Left forelimb (tissue), 1 donor: ENCODE results near the gene ACOT7.

Experiments used
- DNase-seq: peaks from one replicate; pipeline ENCODE4 v3.0.0-alpha.2; 2018; ENCODE audit warnings: low spot score

Gene ACOT7

DNA sequence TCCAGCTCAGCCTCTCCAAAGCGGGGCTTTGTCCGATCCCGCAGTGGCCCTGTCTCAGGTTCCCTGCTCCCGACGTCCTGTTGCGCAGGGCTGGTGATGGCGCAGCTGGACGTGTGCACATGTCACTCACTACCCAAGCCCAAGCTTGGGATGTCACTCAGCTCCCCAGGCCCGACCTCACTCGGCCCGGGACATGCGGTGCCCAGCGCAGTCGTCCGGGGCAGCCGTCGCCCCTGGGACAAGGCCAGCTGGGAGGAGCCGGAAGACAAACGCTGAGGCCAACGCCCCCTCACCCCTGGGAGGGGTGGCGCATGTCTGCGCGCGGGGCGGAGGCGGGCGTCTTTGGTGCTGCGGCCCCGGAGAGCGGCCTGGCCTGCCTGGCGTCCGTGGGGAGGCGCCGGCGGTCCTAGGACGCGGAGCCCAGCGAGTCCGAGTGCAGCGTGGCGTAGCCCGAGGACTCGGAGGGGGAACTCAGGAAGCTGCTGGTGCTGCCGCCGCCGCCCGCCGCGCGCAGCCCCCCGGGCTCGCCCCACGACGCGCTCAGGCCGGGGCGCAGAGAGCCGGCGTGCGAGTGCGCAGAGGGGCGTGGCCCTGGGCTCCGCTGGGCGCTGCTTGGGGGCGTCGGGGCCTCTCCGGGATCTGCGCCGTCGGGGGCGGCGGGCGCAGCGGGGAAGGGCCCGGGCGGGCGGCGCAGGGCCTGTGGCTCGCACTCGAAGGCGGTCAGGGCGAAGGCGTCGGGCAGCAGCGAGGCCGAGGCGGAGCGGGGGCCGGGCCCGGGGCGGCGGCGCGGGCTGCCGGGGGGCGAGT lies 144.4 kb downstream of the ACOT7 start:
- no peak for DNase-seq

DNA sequence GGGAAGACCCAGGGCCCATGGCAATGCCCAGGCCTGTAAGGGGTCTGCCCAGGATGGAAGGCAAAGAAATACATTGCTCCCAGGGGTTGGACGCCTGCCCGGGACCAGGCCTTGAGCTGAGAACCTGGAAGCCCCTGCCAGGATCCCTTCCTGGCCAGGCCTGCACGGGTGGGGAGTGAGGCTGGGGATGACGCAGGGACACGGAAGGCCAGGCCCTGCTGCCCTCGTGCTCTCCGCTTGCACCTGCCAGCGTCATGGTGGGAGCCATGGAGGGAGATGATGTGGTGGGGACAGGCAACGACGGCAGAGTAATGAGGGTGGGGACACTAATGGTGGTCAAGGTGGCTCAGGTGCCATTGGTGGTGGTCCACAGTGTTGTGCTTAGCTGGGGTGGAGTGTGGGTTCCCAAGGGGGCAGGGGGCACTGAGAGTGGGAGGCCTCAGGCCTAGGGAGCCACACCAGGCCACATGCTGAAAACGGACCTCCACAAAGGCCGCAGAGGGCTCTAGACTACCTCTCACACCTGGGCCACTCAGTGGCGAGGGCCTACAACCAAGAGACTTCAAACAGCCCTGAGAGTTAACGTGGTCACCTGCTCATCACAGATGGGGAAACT lies 145.3 kb downstream of the ACOT7 start:
- DNase-seq: no peak

DNA sequence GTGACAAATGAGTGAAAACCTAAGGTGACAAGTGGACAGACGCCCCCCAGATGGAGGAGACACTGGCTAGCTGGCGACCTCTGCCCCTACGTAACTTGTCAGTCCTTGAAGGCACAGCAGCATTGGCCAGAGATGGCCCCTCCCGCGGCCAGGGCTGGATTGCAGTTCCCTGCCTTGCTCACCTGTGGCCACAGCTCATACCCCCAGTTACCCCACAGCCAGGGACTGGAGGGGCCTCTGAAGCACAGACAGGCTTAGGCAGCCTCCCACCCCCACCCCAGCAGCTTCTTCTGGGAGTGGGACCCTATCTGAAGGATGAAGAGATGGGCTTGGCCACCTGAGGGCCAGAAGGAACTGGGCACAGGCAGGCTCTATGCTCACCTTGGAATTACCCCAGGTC lies 145.9 kb downstream of the ACOT7 start:
- no peak for DNase-seq

DNA sequence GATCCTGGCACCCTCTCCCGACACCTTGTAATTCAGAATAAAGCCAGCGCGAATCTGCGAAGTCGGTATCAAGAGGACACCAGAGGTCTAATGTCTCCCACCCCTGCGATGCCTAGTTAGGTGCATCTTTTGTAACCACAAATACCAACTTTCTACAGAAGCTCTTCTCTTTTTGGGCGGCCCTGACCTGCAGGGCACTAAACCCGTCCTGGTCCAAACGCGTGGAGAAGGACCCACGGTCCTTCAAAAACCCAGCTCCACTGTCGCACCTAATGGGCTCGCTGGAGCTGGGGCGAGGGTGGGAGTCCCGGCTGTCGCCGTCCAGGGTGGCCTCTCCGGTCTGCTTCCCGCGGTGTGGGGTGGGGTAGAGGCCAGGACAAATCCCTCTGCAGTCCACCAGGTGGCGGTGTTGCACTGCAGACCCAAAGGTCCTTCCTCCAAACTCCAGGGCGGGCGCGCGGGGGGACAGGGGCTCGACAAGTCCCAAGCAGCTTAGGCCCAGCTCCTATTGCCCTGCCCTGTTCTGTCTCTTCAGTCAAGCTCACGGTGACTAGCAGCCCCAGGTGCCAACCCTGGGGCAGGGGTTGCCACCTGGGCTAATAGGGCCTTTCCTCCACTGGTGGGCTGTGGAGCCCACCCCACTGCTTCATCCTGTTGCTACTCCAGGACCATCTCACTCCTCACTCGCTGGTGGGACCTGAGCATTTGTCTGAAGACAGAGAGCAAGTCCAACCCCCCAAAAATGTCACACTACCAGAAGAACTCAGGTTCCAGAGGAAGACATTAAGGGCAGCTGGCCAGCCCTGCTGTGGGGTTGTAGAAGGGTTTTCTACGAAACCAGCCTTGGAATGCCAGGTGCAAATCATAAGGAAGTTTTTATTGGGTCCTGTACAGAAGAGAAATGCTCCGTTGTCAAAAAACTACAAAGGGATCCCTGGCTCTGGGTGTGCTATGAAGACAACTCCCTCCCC lies 146.8 kb downstream of the ACOT7 start:
- peak; percentile 89 for DNase-seq

DNA sequence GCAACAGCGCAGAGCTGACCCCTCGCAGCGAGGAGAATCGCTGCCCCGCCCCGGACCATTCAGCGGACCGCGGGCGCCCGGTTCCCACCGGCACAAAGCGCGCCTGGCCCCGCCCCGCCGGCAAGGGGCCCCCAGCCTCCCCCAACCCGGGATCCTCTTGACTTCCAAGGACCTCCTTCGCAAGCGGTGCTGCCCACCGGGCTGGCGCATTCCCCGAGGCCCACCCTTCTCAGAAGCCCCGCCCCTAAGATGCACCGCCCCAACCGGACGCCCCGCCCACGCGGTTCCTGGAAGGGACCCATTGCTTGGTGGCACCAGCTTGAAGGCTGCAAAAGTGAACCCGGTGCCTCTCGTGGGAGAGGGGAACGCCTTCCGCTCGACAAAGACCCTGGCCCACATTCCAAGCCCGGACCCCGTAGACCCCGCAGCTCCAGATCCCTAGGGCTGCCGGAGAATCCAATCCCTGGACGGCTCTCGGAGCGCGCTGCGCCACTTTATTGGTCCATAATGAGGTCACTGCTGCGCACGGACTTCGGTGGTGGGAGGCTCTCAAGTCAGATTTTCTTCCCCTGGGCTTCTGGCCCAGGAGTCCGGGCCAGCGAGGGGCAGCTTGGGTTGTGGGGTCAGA lies 147.6 kb downstream of the ACOT7 start:
- no peak for DNase-seq

DNA sequence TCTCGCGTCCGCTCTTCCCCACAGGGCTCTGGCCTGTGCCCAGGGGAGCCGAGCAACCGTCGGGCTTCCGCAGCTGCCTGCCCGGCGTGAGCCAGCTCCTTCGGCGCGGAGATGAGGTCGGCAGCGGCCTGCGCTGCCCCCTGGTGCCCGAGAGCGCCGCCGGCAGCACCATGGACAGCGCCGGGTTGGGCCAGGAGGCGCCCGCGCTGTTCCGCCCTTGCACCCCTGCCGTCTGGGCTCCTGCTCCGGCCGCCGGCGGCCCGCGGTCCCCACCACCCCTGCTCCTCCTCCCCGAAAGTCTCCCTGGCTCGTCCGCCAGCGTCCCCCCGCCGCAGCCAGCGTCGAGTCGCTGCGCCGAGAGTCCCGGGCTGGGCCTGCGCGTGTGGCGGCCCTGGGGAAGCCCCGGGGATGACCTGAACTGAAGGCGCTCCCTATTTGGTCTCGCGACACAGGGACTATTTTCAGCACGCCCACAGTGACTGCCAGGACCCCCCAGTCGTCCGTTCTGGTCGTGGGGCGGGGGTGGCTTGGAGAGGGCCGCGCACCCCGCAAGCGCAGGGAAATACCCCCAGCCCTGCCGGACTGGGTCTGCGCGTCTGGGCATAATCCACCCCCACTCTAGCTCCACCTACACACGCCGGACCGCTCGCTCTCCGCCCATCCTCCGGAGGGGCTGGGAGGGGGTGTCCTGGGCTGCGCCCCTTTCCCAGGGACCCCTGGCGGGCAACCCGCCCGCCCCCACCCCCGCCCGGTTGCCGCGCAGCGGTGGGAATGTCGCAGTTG lies 148.3 kb downstream of the ACOT7 start:
- peak; percentile 90 for DNase-seq

DNA sequence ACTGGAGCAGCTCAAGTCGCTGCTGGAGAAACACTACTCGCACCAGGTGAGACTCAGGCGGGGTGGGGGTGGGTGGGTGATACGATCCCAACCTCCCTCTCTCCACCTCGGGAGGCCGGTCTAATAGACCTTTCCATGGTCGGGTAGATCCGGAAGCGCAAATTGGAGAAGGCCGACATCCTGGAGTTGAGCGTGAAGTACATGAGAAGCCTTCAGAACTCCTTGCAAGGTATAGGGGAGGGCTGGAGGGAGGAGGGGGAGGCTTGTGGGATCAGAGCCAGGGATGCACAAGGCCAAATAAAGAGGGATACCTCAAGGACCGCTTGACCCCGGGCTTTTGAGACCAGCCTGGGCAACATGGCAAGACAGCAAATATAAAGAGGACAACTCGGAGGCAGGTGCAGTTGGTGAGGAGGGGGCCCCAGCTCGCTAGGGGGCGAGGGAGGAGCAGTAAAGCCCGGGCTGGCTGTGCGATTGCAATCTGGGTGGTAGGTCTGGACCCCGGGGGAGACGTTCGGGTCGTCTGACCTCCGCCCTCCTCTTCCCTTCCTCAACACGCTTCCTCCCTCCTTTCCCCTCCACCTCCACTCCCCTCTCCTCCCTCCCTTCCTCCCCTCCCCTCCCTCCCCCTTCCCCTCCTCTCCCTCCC lies 149.0 kb downstream of the ACOT7 start:
- DNase-seq: no peak

DNA sequence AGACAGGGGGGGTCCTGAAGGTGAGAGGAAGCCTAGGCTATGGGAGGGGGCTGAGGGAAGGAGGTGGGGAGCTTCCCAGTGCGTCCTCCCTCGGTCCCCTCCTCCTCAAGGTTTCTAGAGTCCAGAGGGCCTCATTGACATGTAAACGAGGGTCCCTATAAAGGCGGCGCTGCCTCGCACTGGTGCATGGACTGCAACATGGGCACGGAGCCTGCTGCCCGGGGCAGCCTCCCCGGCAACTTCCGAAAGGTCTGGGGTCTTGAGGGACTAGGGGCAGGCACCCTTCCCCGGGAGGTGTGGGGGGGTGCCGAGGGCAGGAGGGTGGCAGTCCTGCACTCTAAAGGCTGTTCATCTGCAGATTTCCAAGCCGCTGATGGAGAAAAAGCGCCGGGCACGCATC lies 149.6 kb downstream of the ACOT7 start, which contains the start of gene HES3:
Gene HES3 (plus strand): TSS at position 187 of the 400 bp plus-strand sequence. CDS start 187 bp downstream, at position 374.
- DNase-seq: no peak

DNA sequence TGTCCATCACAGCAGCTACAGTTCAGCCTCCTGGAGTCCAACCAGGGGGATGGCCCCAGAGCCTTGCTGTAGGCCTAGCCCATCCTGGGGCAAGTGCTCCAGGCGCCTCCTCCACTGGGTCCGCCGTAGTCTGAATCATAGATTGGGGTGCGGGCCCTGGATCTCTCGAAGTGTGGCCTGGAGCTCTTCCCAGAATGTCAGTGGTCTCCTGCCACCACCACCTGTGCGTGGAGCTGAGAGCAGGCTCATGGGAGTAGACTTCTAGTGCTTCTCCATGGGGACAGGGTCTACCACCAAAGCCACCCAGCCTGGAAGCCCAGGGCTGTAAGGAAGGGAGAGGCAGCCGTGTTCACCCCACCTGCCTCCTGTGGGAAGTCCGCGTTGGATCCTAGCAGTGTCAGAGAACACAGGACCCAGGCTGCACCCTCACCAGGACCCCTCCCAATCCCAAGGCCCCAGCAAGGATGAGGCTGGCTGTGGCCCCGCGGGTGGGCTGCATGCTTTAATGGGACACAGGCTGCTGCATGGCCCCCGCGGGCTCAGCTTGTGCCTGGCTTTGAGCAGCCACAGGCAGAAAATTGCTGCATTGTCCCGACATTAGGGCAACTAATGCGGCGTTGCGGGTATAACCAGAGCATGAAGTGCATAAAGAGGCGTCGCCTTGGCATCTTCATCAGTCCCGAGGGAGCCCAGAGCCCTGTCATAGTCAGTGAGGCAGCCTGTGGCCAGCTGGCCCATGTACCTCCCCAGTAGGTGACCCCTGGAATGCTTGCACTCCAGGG lies 150.3 kb downstream of the ACOT7 start:
- DNase-seq: no peak

DNA sequence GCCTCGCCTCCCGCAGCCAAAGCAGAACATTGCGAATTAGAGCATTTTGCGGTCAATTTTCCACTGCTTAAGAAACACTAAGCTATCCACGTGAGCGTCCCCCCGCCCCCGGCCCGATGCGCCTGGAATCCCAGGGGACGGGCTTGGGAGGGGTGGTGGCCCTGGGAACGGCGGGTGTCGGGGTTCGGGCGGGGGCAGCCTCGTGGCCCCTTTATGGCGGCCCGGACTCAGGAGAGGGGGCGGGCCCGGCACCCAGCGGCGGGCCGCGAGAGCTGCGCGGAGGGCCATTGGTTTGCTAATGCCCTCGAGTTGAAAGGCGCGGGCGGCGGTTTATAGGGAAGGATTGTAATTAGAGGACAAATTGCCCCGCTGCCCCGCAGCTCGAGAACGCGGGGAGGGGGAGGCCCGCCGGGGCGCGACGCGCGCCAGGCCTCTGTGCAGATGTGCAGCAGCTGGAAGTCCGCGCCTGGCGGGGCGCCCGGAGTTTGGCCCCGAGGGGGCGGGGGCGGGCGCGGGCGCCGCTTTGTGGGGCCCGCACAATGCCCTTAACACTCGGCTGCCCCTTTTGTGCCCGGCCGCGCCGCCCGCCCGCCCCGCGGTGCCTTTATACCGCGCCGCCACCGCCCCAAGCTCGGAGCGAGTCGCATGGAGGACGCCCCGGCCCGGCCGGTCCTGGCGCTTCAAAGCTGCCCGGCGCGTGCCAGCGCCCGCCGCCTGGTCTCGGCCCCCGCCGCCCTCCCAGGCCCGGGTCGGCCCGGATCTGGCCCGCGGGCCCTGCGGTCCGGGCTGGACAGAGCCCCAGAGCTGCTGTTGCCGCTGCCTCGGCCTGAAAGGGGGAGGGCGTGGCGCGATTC lies 151.5 kb downstream of the ACOT7 start:
- DNase-seq: no peak

DNA sequence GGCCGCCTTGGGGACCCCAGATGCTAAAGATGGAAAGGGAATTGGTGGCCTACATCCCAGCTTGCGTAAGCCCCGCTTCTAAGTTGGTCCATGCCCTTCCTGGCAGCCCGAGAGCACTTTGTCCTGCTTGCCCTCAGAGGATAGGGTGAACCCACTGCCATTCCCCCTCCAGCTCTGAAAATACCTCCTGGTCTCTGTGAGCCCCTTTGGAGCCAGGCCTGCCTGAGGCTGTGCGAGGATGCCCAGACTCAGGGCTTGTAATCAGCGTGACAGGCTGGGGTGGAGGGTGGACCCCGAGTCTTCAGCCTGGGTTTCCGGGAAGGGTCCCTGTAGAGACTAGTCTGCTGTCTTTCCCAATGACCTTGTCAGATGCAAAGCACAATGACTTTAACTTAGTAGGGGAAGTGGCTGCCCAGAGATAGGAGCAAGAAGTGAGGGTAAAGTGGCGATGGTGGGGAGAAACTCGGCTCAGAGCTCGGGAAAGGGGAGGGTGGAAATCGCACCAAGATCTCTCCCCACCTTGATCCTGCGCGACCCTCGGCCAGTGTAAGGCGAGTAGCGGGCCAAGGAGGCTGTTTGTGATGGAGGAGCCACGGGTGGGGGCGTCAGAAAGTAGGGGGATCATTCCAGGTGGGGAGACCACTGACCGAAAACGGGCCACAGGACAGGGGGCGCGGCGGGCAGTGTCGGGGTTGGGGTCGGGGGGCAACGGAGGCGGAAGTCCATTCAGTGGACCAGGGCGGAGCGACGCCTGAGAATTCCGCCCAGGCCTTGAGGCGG lies 152.3 kb downstream of the ACOT7 start:
- no peak for DNase-seq

DNA sequence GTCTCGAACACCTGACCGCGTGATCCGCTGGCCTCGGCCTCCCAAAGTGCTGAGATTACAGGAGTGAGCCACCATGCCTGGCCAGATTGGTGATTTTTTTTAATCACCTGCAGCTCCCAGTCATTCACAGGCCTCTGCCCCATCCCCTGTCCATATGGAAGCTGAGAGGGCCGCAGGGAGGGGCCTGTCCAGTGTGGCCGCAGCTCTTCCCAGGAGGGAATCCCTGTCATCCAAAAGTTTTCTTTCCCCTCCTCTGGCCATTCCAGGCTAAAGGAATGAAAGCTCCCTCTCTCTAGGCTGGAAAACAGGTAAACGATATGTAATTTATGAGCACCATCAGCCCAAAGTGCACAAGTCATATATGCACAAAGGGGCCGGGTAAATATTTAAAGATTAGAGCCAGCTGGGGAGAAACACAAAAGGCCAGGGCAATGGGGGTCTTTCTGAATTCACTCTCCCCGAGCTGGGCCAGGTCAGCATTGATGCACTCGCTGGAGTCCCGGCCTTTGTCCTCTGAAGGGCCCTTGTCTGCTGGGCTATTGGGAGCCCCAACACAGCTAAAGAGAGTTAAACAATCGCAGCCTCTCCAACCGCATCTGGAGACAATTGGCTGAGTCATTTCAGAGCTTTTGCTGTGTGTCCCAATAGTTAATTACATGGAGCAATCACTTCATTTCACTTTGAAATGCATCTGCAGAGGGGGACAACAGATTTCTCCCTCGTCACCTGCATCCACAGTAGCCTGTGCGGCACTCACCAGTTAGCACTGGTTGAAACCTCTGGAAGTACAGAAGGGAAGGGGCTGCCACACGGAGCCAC lies 153.4 kb downstream of the ACOT7 start:
- no peak for DNase-seq

DNA sequence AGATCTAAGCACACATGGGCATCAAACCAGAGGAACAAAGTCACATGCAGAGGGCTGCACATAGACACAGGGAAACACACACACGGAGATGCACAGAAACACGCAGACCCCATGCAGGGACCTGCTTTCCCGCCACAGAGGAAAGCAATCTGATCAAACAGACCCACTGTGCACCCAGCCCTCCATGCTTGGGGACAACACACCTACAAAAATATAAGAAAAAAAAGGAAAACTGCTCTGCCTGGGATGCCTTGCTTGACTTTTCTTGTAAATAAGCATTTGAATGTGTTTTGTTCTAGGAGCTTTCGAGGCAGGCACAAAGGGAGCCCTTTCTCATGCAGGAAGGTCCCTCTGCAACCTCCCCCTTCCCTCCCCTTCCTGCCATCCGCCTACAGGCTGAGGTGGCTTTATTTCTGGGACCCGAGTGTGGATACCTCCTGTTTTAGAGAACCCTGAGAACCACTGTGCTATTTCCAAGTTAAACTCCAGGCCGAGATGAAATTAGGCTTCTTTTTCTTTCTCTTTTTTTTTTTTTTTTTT lies 154.3 kb downstream of the ACOT7 start:
- no peak for DNase-seq

DNA sequence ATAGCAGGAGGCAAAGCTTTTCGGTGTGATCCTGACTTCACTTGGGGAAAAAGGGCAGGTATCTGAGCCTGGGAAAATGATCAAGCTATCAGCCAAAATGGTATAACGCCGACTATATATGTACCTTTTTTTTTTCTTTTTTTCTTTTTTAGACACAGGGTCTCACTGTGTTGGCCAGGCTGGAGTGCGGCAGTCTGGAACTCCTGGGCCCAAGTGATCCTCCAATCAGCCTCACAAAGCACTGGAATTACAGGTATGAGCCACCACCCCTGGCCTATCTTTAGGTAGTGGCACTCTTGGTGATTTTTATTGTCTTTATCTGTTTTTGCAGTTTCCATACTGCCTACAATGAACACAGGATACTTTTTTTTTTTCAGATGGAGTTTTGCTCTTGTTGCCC lies 156.5 kb downstream of the ACOT7 start:
- no peak for DNase-seq

DNA sequence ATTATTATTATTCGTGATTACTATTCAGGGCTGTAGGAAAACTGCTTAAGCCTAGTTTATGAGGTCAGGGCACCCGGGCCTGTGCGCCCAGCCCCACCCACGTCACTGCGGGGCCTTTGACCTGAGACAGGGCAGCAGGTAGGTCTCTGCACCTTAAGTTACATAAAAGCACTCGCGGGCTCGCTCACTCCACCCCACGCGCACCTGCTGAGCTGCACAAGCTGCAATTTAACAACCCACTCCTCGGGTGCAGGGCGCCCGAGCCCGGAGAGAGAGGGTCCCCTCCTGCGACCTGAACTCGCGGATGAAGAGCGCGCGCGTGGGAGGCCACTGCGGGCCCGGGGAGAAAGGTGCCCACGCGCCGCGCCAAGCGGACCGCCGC lies 158.3 kb downstream of the ACOT7 start:
- DNase-seq: no peak

DNA sequence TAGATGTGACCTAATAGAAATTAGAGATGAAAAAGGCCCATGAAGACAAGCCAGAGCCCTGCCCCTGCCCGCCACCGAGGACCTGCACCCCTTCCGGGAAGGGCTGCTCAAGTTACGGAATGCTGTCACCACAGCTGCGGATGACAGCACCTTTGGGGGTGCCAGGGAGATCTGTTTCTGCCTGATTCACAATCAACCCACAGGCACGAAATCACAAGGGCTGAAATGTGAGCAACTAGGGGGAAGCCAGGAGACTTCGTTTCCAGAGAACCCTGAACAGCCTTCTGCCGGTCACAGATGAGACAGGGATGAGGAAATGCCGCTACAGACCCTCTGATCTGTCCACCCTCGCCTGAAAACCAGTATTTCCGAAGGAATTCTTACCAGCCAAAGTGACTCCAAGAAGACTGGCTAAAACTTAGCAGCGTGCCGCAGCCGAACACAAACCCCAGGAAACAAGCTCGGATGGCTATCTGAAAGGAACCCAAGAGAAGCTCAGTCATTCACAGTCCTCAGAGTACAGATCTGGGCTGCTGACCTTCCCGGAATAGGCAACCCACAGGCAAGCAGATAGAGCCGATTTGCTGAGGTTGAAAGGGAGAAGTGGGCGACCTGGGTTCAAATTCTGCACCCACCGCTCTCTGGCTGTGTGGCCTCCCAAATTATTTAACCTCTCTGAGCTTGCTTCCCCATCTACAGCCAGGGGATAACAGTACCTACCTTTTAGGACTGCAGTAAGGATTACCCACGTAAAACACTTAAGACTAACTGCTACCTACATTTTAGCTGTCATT lies 158.9 kb downstream of the ACOT7 start:
- no peak for DNase-seq
